Measurements from ENCODE around the gene DECR2.

DECR2 gene

GRCh38 chr16:442976-443375 is 41.3 kb downstream of the DECR2 start:
- no peak overlapping the region for H3K27ac ChIP-seq (ENCODE audit: low read length)
- H3K4me3 ChIP-seq (ENCODE audit: low read length), result no peak overlapping the region
- H3K36me3 ChIP-seq (ENCODE audit: control insufficient read depth, low read depth, low read length), result no peaks in the 10 kb centered on the region
- no peaks in the 10 kb centered on the region for H3K9me3 ChIP-seq (ENCODE audit: control insufficient read depth, low read depth, low read length)
- no peaks in the 10 kb centered on the region for H3K4me1 ChIP-seq (ENCODE audit: control insufficient read depth, low read depth, low read length)
- H3K9ac ChIP-seq (ENCODE audit: low read length), result no peak overlapping the region
- H3K27me3 ChIP-seq (ENCODE audit: control insufficient read depth, insufficient read depth, low read length), result no peaks in the 10 kb centered on the region

DNA sequence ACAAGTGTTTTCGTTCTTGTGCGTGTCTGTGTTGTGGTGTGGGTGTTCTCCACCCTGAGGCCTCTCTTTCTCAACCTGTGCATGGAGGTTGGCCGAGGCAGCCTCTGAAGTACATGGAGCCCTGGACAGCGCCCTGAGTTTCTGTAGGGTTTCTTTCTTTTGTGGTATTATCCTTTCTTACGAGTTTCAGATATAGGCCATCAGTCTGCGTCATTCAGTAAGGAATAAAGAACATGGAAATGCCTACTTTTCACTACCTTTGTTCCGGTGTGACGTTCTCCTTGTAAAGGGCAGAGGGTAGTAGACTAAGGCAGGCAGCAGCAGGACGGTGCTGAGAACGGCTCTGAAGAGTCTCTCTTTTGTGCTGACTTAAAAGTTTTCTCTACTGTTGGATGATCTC is 42.3 kb downstream of the DECR2 start:
- H3K4me3 ChIP-seq (ENCODE audit: low read length), result no peak overlapping the region
- no peaks in the 10 kb centered on the region for H3K36me3 ChIP-seq (ENCODE audit: control insufficient read depth, low read depth, low read length)
- H3K27ac ChIP-seq (ENCODE audit: low read length), result no peak overlapping the region
- H3K27me3 ChIP-seq (ENCODE audit: control insufficient read depth, insufficient read depth, low read length), result no peaks in the 10 kb centered on the region
- no peaks in the 10 kb centered on the region for H3K4me1 ChIP-seq (ENCODE audit: control insufficient read depth, low read depth, low read length)
- no peaks in the 10 kb centered on the region for H3K9me3 ChIP-seq (ENCODE audit: control insufficient read depth, low read depth, low read length)
- no peak overlapping the region for H3K9ac ChIP-seq (ENCODE audit: low read length)

GRCh38 chr16:445566-445965 is 43.9 kb downstream of the DECR2 start:
- no peak overlapping the region for H3K9ac ChIP-seq (ENCODE audit: low read length)
- H3K9me3 ChIP-seq (ENCODE audit: control insufficient read depth, low read depth, low read length), result no peaks in the 10 kb centered on the region
- no peaks in the 10 kb centered on the region for H3K4me1 ChIP-seq (ENCODE audit: control insufficient read depth, low read depth, low read length)
- H3K27me3 ChIP-seq (ENCODE audit: control insufficient read depth, insufficient read depth, low read length), result no peaks in the 10 kb centered on the region
- H3K27ac ChIP-seq (ENCODE audit: low read length), result no peak overlapping the region
- no peaks in the 10 kb centered on the region for H3K36me3 ChIP-seq (ENCODE audit: control insufficient read depth, low read depth, low read length)
- no peak overlapping the region for H3K4me3 ChIP-seq (ENCODE audit: low read length)

DNA sequence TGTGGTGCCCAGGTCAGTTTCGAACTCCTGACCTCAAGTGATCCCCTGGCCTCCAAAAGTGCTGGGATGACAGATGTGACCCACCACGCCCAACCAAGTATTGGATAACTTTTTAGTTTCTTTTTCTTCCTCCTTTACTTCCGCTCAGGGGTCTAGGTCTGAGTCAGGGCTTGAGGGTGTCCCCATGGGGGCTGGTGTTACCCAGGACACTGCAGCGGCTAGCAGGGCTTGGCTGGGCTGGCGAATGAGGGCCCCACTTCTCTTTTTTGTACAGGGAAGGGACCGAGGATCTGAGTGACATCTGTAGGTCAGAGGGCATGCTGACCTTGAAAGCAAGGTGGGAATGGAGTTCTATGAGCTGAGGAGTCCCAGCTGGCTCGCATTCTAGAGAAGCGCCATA is 48.7 kb downstream of the DECR2 start:
- no peaks in the 10 kb centered on the region for H3K27me3 ChIP-seq (ENCODE audit: control insufficient read depth, insufficient read depth, low read length)
- no peak overlapping the region for H3K9ac ChIP-seq (ENCODE audit: low read length)
- H3K27ac ChIP-seq (ENCODE audit: low read length), result no peak overlapping the region
- no peak overlapping the region for H3K4me3 ChIP-seq (ENCODE audit: low read length)
- no peaks in the 10 kb centered on the region for H3K9me3 ChIP-seq (ENCODE audit: control insufficient read depth, low read depth, low read length)
- no peaks in the 10 kb centered on the region for H3K4me1 ChIP-seq (ENCODE audit: control insufficient read depth, low read depth, low read length)
- no peaks in the 10 kb centered on the region for H3K36me3 ChIP-seq (ENCODE audit: control insufficient read depth, low read depth, low read length)

DNA sequence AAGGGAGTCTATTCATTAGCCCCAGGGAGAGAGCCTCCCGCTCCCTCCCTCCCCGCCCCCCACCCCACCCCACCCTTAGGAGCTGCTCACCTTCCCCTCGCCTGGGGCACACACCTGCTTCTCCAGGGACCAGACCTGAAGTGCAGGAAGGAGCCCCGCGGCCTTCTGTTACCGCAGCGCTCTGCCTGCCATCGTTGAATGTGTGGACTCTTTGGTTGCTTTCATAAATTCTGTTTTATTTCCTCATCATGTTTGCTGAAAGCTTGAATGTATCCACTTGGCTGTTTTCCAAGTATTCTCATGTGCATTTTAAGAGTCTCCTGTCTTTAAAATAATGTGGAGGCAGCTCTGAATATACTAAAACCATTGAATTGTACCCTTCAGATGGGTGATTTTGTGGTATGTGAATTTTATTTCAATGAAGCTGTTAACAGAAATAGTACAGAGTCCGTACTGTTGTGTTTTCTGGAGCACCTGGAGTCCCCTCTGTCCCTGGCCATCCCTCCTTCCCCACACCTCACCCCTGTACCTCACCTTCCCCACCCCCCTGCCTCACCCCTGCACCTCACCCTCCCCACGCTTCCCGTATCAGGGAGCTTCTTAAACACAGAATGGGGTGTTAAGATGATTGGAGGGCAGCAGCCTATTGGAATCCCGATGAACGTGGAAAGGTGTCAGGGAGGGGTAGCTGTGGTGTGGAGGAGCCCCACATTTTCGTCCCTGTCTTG is 49.3 kb downstream of the DECR2 start:
- no peaks in the 10 kb centered on the region for H3K4me1 ChIP-seq (ENCODE audit: control insufficient read depth, low read depth, low read length)

DNA sequence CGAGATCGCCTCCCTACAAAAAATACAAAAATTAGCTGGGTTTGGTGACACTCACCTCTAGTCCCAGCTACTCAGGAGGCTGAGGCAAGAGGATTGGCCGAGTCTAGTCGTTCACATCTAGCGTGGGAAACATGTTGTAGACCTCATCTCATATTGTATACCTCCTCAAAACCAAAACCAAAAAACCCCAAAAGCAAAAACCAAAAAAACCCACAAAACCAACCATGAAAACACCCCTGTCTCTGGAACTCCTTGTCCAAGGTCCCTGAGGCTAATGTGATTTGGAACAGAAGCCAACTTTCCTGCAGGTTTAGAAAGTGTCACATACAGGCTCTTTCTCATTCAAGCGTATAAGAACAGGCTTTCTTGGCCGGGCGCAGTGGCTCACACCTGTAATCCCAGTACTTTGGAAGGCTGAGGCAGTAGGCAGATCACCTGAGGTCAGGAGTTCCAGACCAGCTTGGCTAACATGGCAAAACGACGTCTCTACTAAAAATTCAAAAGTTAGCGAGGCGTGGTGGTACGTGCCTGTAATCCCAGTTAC is 52.8 kb downstream of the DECR2 start:
- H3K9me3 ChIP-seq (ENCODE audit: control insufficient read depth, low read depth, low read length), result no peaks in the 10 kb centered on the region
- no peaks in the 10 kb centered on the region for H3K36me3 ChIP-seq (ENCODE audit: control insufficient read depth, low read depth, low read length)
- no peak overlapping the region for H3K4me3 ChIP-seq (ENCODE audit: low read length)
- H3K9ac ChIP-seq (ENCODE audit: low read length), result no peak overlapping the region
- H3K27me3 ChIP-seq (ENCODE audit: control insufficient read depth, insufficient read depth, low read length), result no peaks in the 10 kb centered on the region
- H3K27ac ChIP-seq (ENCODE audit: low read length), result no peak overlapping the region
- peaks cover 3% of the 10 kb centered on the region for H3K4me1 ChIP-seq (ENCODE audit: control insufficient read depth, low read depth, low read length)

More for the DNA sequence above, 49.3 kb downstream of the DECR2 start:
- Histone ChIP-seq H3K9me3 (ENCODE audit: control insufficient read depth, low read depth, low read length) (no peaks in the 10 kb centered on the region), H3K4me3 (ENCODE audit: low read length) (no peak overlapping the region), H3K9ac (ENCODE audit: low read length) (no peak overlapping the region), H3K36me3 (ENCODE audit: control insufficient read depth, low read depth, low read length) (no peaks in the 10 kb centered on the region), H3K27ac (ENCODE audit: low read length) (no peak overlapping the region), H3K27me3 (ENCODE audit: control insufficient read depth, insufficient read depth, low read length) (no peaks in the 10 kb centered on the region)

DNA sequence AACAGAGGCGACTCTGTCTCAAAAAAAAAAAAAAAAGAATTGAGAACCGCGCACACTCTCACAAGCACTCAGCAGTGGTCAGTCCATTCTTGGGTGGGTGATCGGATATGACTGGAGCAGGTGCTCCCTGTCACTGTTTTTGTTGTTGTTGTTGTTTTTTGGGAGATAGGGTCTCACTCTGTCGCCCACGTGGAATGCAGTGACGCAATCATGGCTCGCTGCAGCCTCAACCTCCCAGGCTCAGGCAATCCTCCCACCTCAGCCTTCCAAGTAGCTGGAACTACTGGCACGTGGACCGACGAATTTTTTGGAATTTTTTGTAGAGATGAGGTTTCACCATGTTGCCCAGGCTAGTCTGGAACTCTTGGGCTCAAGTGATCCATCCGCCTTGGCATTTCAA is 53.8 kb downstream of the DECR2 start:
- no peaks in the 10 kb centered on the region for H3K36me3 ChIP-seq (ENCODE audit: control insufficient read depth, low read depth, low read length)
- no peak overlapping the region for H3K9ac ChIP-seq (ENCODE audit: low read length)
- no peak overlapping the region for H3K27ac ChIP-seq (ENCODE audit: low read length)
- H3K9me3 ChIP-seq (ENCODE audit: control insufficient read depth, low read depth, low read length), result no peaks in the 10 kb centered on the region
- H3K4me3 ChIP-seq (ENCODE audit: low read length), result no peak overlapping the region
- peaks cover 3% of the 10 kb centered on the region for H3K4me1 ChIP-seq (ENCODE audit: control insufficient read depth, low read depth, low read length)
- H3K27me3 ChIP-seq (ENCODE audit: control insufficient read depth, insufficient read depth, low read length), result no peaks in the 10 kb centered on the region

DNA sequence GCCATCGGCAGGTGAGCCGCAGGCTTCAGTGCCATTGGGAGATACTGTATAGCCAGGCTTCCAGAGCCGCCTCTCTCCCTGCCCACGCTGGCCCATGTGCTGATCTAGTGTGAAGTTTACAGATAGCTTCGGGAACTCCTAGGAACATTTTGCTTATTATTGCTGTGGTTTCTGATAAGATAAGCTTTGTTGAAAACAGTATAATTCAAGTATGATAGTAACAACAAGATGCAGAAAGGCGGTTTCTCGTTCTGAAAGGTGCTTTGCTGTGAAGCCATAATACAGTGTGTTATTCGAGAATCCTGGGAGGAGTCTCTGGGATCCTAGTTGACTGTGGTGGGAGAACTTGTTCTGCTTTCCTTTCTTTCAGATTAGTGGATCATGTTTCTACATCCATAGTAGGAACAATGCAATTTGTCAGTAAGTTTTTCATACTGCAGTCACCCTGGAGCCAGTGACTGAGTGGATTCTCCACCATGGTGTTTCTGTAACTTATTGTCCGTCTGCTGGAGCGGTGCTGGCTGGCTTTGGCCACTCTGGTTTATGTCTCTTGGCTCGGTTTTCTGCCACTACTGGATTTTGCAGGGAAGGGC is 55.3 kb downstream of the DECR2 start:
- no peak overlapping the region for H3K9ac ChIP-seq (ENCODE audit: low read length)
- no peaks in the 10 kb centered on the region for H3K27me3 ChIP-seq (ENCODE audit: control insufficient read depth, insufficient read depth, low read length)
- no peak overlapping the region for H3K27ac ChIP-seq (ENCODE audit: low read length)
- no peaks in the 10 kb centered on the region for H3K36me3 ChIP-seq (ENCODE audit: control insufficient read depth, low read depth, low read length)
- H3K4me1 ChIP-seq (ENCODE audit: control insufficient read depth, low read depth, low read length), result peaks cover 3% of the 10 kb centered on the region
- H3K9me3 ChIP-seq (ENCODE audit: control insufficient read depth, low read depth, low read length), result no peaks in the 10 kb centered on the region
- H3K4me3 ChIP-seq (ENCODE audit: low read length), result no peak overlapping the region

GRCh38 chr16:457732-458400 is 56.2 kb downstream of the DECR2 start:
- no peak overlapping the region for H3K27ac ChIP-seq (ENCODE audit: low read length)
- H3K4me3 ChIP-seq (ENCODE audit: low read length), result no peak overlapping the region
- H3K9ac ChIP-seq (ENCODE audit: low read length), result no peak overlapping the region
- H3K4me1 ChIP-seq (ENCODE audit: control insufficient read depth, low read depth, low read length), result peaks cover 3% of the 10 kb centered on the region
- H3K9me3 ChIP-seq (ENCODE audit: control insufficient read depth, low read depth, low read length), result no peaks in the 10 kb centered on the region
- H3K36me3 ChIP-seq (ENCODE audit: control insufficient read depth, low read depth, low read length), result no peaks in the 10 kb centered on the region
- H3K27me3 ChIP-seq (ENCODE audit: control insufficient read depth, insufficient read depth, low read length), result no peaks in the 10 kb centered on the region

DNA sequence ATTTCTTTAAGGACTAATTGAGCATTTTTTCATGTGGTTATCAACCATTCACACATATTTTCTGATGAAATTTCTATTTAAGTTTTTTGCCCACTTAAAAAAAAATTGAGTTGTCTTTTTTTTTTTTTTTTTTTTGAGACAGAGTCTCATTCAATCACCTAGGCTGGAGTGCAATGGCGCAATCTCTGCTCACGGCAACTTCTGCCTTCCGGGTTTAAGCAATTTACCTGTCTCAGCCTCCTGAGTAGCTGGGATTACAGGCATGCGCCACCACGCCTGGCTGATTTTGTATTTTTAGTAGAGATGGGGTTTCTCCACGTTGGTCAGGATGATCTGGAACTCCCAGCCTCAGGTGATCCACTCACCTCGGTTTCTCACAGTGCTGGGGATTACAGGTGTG is 58.1 kb downstream of the DECR2 start:
- H3K9ac ChIP-seq (ENCODE audit: low read length), result no peak overlapping the region
- H3K27me3 ChIP-seq (ENCODE audit: control insufficient read depth, insufficient read depth, low read length), result no peaks in the 10 kb centered on the region
- peaks cover 3% of the 10 kb centered on the region for H3K4me1 ChIP-seq (ENCODE audit: control insufficient read depth, low read depth, low read length)
- H3K4me3 ChIP-seq (ENCODE audit: low read length), result no peak overlapping the region
- no peak overlapping the region for H3K27ac ChIP-seq (ENCODE audit: low read length)
- H3K9me3 ChIP-seq (ENCODE audit: control insufficient read depth, low read depth, low read length), result no peaks in the 10 kb centered on the region
- no peaks in the 10 kb centered on the region for H3K36me3 ChIP-seq (ENCODE audit: control insufficient read depth, low read depth, low read length)

DNA sequence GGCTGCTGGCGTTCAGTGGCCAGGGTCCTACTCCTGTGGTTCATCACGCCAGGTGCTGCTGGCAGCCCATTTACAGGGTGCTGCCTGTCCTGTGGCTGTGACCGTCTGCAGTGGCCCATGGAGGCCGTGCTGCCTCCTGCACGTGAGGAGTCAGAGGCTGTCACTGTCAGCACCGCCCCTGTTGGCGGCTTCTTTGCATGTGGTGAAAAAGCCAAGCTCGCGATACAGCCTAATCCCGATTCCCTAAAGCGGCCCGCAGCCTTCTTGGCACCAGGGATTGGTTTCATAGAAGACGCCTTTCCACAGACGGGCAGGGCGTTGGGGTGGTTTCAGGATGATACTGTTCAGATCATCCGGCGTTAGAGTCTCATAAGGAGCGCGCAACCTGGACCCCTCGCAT is 59.1 kb downstream of the DECR2 start:
- H3K9me3 ChIP-seq (ENCODE audit: control insufficient read depth, low read depth, low read length), result no peaks in the 10 kb centered on the region
- peaks cover 3% of the 10 kb centered on the region for H3K4me1 ChIP-seq (ENCODE audit: control insufficient read depth, low read depth, low read length)
- no peak overlapping the region for H3K4me3 ChIP-seq (ENCODE audit: low read length)
- H3K27ac ChIP-seq (ENCODE audit: low read length), result no peak overlapping the region
- H3K27me3 ChIP-seq (ENCODE audit: control insufficient read depth, insufficient read depth, low read length), result no peaks in the 10 kb centered on the region
- H3K9ac ChIP-seq (ENCODE audit: low read length), result no peak overlapping the region
- H3K36me3 ChIP-seq (ENCODE audit: control insufficient read depth, low read depth, low read length), result no peaks in the 10 kb centered on the region

Data from iPS-18a (cell line).